Measurements from ENCODE around the gene RAB3IP. TPM values are rescaled to one million over a fixed set of nuclear protein-coding genes. Genes with fewer than 3 reads are reported as not detected.

Gene RAB3IP
- total RNA-seq, 1 experiment from 2014 or later, result 82.5 TPM

GRCh38 chr12:69840727-69841126 lies 102.1 kb downstream of the RAB3IP start:
- DNase-seq, result no peak
- TF ChIP-seq, protein P1, sequence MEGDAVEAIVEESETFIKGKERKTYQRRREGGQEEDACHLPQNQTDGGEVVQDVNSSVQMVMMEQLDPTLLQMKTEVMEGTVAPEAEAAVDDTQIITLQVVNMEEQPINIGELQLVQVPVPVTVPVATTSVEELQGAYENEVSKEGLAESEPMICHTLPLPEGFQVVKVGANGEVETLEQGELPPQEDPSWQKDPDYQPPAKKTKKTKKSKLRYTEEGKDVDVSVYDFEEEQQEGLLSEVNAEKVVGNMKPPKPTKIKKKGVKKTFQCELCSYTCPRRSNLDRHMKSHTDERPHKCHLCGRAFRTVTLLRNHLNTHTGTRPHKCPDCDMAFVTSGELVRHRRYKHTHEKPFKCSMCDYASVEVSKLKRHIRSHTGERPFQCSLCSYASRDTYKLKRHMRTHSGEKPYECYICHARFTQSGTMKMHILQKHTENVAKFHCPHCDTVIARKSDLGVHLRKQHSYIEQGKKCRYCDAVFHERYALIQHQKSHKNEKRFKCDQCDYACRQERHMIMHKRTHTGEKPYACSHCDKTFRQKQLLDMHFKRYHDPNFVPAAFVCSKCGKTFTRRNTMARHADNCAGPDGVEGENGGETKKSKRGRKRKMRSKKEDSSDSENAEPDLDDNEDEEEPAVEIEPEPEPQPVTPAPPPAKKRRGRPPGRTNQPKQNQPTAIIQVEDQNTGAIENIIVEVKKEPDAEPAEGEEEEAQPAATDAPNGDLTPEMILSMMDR (IDR thresholded peaks at IDR 0.05; ENCODE audit: insufficient read depth in 1 of 2, low read depth in 1 of 2, low read length in 1 of 2, severe bottlenecking in 1 of 2, unreplicated experiment in 1 of 2), result no peak
- Histone ChIP-seq H3K4me3 (ENCODE audit: low read depth, low read length) (no peak overlapping the region), H3K27me3 (replicated peaks; ENCODE audit: control insufficient read depth, insufficient read depth, low read length) (no peaks in the 10 kb centered on the region), H3K9me3 (no peaks in the 10 kb centered on the region), H3K4me1 (peaks cover 7% of the 10 kb centered on the region), H3K36me3 (ENCODE audit: control insufficient read depth, insufficient read depth, low read length) (no peaks in the 10 kb centered on the region)
- H3K27me3 Mint-ChIP-seq (ENCODE audit: insufficient read depth, unreplicated experiment), result no peaks in the 10 kb centered on the region
- no peaks in the 10 kb centered on the region for H3K36me3 Mint-ChIP-seq (ENCODE audit: insufficient read depth, unreplicated experiment)
- ChIA-PET CTCF (no interaction called here), POLR2A (no interaction called here)
- intact Hi-C loops (cut with micrococcal nuclease; ENCODE audit: unreplicated experiment), result no loop called here
- H3K4me1 Mint-ChIP-seq (ENCODE audit: low read depth, unreplicated experiment), result no peaks in the 10 kb centered on the region
- H3K27ac Mint-ChIP-seq (ENCODE audit: unreplicated experiment), result no peak overlapping the region
- H3K4me3 Mint-ChIP-seq (ENCODE audit: unreplicated experiment), result no peak overlapping the region
- no peaks in the 10 kb centered on the region for H3K9me3 Mint-ChIP-seq (ENCODE audit: unreplicated experiment)
- no TSS peak for BruUV-seq (replicated peaks)

DNA sequence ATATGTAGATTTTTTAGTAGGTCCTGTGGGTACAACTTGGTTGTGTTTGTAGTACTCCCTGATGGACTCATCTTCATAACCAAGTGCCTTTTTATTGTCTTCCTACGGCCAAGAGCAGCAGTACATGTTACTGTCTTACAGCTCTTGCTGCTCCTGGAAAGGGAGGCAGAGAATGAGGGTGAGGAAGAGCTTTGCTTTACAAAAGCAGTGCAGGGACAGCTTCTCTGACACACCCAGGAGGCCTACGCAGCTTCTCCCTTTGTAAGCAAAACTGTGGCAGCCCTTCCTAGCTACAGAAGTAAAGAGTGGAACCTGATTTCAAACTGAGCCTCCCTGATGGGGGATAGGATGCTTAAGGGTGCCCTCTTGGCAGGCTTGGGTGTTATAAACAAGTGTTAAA lies 104.9 kb downstream of the RAB3IP start:
- H3K4me3 ChIP-seq (ENCODE audit: low read depth, low read length), result no peak overlapping the region
- Mint-ChIP-seq H3K4me3 (ENCODE audit: unreplicated experiment) (no peak overlapping the region), H3K27ac (ENCODE audit: unreplicated experiment) (no peak overlapping the region), H3K36me3 (ENCODE audit: insufficient read depth, unreplicated experiment) (no peaks in the 10 kb centered on the region), H3K4me1 (ENCODE audit: low read depth, unreplicated experiment) (no peaks in the 10 kb centered on the region), H3K9me3 (ENCODE audit: unreplicated experiment) (no peaks in the 10 kb centered on the region), H3K27me3 (ENCODE audit: insufficient read depth, unreplicated experiment) (no peaks in the 10 kb centered on the region)
- ChIA-PET CTCF (no interaction called here), POLR2A (no interaction called here)
- H3K27me3 ChIP-seq (replicated peaks; ENCODE audit: control insufficient read depth, insufficient read depth, low read length), result no peaks in the 10 kb centered on the region
- no TSS peak for BruUV-seq (replicated peaks)
- intact Hi-C loops (cut with micrococcal nuclease; ENCODE audit: unreplicated experiment), result no loop called here
- DNase-seq, result no peak
- H3K36me3 ChIP-seq (ENCODE audit: control insufficient read depth, insufficient read depth, low read length), result no peaks in the 10 kb centered on the region
- TF ChIP-seq, protein P1 (IDR thresholded peaks at IDR 0.05; ENCODE audit: insufficient read depth in 1 of 2, low read depth in 1 of 2, low read length in 1 of 2, severe bottlenecking in 1 of 2, unreplicated experiment in 1 of 2), result no peak
- no peaks in the 10 kb centered on the region for H3K4me1 ChIP-seq
- no peaks in the 10 kb centered on the region for H3K9me3 ChIP-seq

- H3K36me3 ChIP-seq (ENCODE audit: control insufficient read depth, insufficient read depth, low read length), result no peaks in the 10 kb centered on the region
- no peaks in the 10 kb centered on the region for H3K4me1 ChIP-seq
- intact Hi-C loops (cut with micrococcal nuclease; ENCODE audit: unreplicated experiment), result no loop called here
- no peak for DNase-seq
- no TSS peak for BruUV-seq (replicated peaks)
- Mint-ChIP-seq H3K4me1 (ENCODE audit: low read depth, unreplicated experiment) (no peaks in the 10 kb centered on the region), H3K9me3 (ENCODE audit: unreplicated experiment) (no peaks in the 10 kb centered on the region), H3K27me3 (ENCODE audit: insufficient read depth, unreplicated experiment) (no peaks in the 10 kb centered on the region), H3K27ac (ENCODE audit: unreplicated experiment) (no peak overlapping the region), H3K36me3 (ENCODE audit: insufficient read depth, unreplicated experiment) (no peaks in the 10 kb centered on the region), H3K4me3 (ENCODE audit: unreplicated experiment) (no peak overlapping the region)
- no peaks in the 10 kb centered on the region for H3K9me3 ChIP-seq
- POLR2A ChIA-PET, result no interaction called here
- TF ChIP-seq, protein P1 (IDR thresholded peaks at IDR 0.05; ENCODE audit: insufficient read depth in 1 of 2, low read depth in 1 of 2, low read length in 1 of 2, severe bottlenecking in 1 of 2, unreplicated experiment in 1 of 2), result no peak
- H3K27me3 ChIP-seq (replicated peaks; ENCODE audit: control insufficient read depth, insufficient read depth, low read length), result no peaks in the 10 kb centered on the region
- H3K4me3 ChIP-seq (ENCODE audit: low read depth, low read length), result no peak overlapping the region
- CTCF ChIA-PET, result no interaction called here
Observed at GRCh38 chr12:69844416-69844815, 105.8 kb downstream of the RAB3IP start.

All from Caco-2 (cell line).